HTERT RPE-1 (cell line): Measurements from ENCODE around the gene TNS3.

Source experiments
- in situ Hi-C: fragments of 300-500 bp; cut with MboI; formaldehyde crosslinking; loops from 4 replicates; pipeline ENCODE4 v1.14.3; 2020; ENCODE audit warnings: low sequenced_read_pairs

Gene TNS3

GRCh38 chr7:47356261-47356660 lies 225.7 kb downstream of the TNS3 start:
- in situ Hi-C loops: no loop called here

- in situ Hi-C loops: no loop called here
Observed at GRCh38 chr7:47355684-47356083, 226.2 kb downstream of the TNS3 start.

GRCh38 chr7:47354831-47355541 lies 226.9 kb downstream of the TNS3 start:
- in situ Hi-C loops: no loop called here

GRCh38 chr7:47354071-47354470 lies 227.8 kb downstream of the TNS3 start:
- in situ Hi-C loops: no loop called here

GRCh38 chr7:47352394-47352968 lies 229.4 kb downstream of the TNS3 start:
- in situ Hi-C loops: no loop called here

GRCh38 chr7:47351233-47352154 lies 230.4 kb downstream of the TNS3 start:
- in situ Hi-C loops: no loop called here

GRCh38 chr7:47350425-47350824 lies 231.5 kb downstream of the TNS3 start:
- in situ Hi-C loops: no loop called here

- in situ Hi-C loops: no loop called here
Observed at GRCh38 chr7:47349401-47349800, 232.5 kb downstream of the TNS3 start.

GRCh38 chr7:47347816-47348385 lies 234.0 kb downstream of the TNS3 start:
- in situ Hi-C loops: no loop called here

- in situ Hi-C loops: no loop called here
Observed at GRCh38 chr7:47347346-47347745, 234.6 kb downstream of the TNS3 start.

- in situ Hi-C loops: no loop called here
Observed at GRCh38 chr7:47346377-47346914, 235.5 kb downstream of the TNS3 start.

- in situ Hi-C loops: no loop called here
Observed at GRCh38 chr7:47345857-47346298, 236.0 kb downstream of the TNS3 start.

- in situ Hi-C loops: no loop called here
Observed at GRCh38 chr7:47344171-47344955, 237.5 kb downstream of the TNS3 start.

- in situ Hi-C loops: no loop called here
Observed at GRCh38 chr7:47343061-47343455, 238.9 kb downstream of the TNS3 start.

- in situ Hi-C loops: no loop called here
Observed at GRCh38 chr7:47342296-47343060, 239.4 kb downstream of the TNS3 start.

- in situ Hi-C loops: no loop called here
Observed at GRCh38 chr7:47340517-47340916, 241.4 kb downstream of the TNS3 start.

GRCh38 chr7:47338026-47338425 lies 243.9 kb downstream of the TNS3 start:
- in situ Hi-C loops: no loop called here

GRCh38 chr7:47337531-47337930 lies 244.4 kb downstream of the TNS3 start:
- in situ Hi-C loops: no loop called here
